ENCODE results near the gene CD300A.
"Not testable (repeated sequence)": the region's sequence is repeated elsewhere in the genome, so short reads cannot be mapped to it uniquely, and the experiment has no call there.

CD300A gene

DNA sequence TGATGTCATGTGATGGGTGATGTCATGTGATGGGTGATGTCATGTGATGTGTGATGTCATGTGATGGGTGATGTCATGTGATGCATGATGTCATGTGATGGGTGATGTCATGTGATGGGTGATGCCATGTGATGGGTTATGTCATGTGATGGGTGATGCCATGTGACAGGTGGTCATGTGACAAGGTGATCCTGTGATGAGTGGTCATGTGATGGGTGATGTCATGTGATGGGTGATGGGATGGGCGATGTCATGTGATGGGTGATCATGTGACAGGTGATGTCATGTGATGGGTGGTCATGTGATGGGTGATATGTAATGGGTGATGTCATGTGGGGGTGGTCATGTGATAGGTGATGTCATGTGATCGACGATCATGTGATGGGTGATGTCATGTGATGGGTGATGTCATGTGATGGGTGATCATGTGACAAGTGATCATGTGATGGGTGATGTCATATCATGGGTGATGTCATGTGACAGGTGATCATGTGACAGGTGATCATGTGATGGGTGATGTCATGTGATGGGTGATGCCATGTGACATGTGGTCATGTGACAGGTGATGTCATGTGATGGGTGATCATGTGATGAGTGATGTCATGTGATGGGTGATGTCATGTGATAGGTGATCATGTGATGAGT, 47.7 kb downstream of the CD300A start:
- peaks cover 3% of the 10 kb centered on the region for H3K27me3 ChIP-seq (ENCODE audit: insufficient read depth, insufficient read length)
- no peak for DNase-seq (ENCODE audit: low read depth, low spot score)
- no peak overlapping the region for H3K9ac ChIP-seq (ENCODE audit: insufficient read length, low read depth)
- H3K36me3 ChIP-seq (ENCODE audit: insufficient read depth, insufficient read length, low read length): no peaks in the 10 kb centered on the region
- H3K9me3 ChIP-seq (ENCODE audit: insufficient read depth, low read length): peaks cover 16% of the 10 kb centered on the region
- H3K4me1 ChIP-seq (ENCODE audit: insufficient read depth, insufficient read length): no peaks in the 10 kb centered on the region
- TF ChIP-seq SUZ12 (IDR thresholded peaks at IDR 0.05; ENCODE audit: extremely low read depth, insufficient read depth, insufficient read length) (no peak), YY1 (IDR thresholded peaks at IDR 0.05; ENCODE audit: insufficient read depth, insufficient read length) (no peak), ZNF274 (IDR thresholded peaks at IDR 0.05; ENCODE audit: low read depth, low read length) (no peak)
- no peak overlapping the region for H3K4me3 ChIP-seq (ENCODE audit: insufficient read length, low read depth)

DNA sequence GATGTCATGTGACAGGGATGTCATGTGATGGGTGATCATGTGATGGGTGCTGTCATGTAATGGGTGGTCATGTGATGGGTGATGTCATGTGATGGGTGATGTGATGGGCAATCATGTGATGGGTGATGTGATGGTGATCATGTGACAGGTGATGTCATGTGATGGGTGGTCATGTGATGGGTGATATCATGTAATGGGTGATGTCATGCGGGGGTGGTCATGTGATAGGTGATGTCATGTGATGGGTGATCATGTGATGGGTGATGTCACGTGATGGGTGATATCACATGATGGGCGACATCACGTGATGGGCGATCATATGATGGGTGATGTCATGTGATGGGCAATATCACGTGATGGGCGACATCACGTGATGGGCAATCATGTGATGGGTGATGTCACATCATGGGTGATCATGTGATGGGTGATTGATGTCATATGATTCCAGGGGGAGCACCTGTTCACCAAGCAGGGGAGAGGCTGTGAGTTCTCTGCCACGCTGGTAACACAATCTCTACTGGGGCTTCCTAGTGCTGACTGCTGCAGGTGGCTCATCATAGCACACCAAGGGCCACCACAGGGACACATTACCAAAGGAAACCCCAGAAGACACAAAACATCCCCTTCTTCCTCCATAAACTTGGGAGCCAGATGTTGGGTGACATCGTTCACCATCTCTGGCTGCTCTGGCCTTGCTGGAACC, 48.3 kb downstream of the CD300A start:
- Histone ChIP-seq H3K4me3 (ENCODE audit: insufficient read length, low read depth) (no peak overlapping the region), H3K4me1 (ENCODE audit: insufficient read depth, insufficient read length) (no peaks in the 10 kb centered on the region), H3K9ac (ENCODE audit: insufficient read length, low read depth) (no peak overlapping the region), H3K27me3 (ENCODE audit: insufficient read depth, insufficient read length) (peaks cover 3% of the 10 kb centered on the region), H3K9me3 (ENCODE audit: insufficient read depth, low read length) (peaks cover 16% of the 10 kb centered on the region), H3K36me3 (ENCODE audit: insufficient read depth, insufficient read length, low read length) (no peaks in the 10 kb centered on the region)
- no peak for TF ChIP-seq ZNF274 (IDR thresholded peaks at IDR 0.05; ENCODE audit: low read depth, low read length)
- no peak for TF ChIP-seq YY1 (IDR thresholded peaks at IDR 0.05; ENCODE audit: insufficient read depth, insufficient read length)
- TF ChIP-seq SUZ12 (IDR thresholded peaks at IDR 0.05; ENCODE audit: extremely low read depth, insufficient read depth, insufficient read length): no peak
- DNase-seq (ENCODE audit: low read depth, low spot score): no peak

DNA sequence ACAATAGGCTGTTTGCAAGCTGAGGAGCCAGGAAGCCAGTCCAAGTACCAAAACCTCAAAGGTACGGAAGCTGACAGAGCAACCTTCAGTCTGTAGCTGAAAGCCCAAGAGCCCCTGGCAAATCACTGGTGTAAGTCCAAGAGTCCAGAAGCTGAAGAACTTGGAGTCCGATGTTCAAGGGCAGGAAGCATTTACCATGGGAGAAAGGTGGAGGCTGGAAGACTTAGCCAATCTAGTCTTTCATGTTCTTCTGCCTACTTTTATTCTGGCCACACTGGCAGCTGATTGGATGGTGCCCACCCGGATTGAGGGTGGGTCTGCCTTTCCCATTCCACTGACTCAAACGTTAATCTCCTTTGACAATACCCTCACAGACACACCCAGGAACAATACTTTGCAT, 49.5 kb downstream of the CD300A start:
- DNase-seq (ENCODE audit: low read depth, low spot score): no peak
- peaks cover 3% of the 10 kb centered on the region for H3K27me3 ChIP-seq (ENCODE audit: insufficient read depth, insufficient read length)
- no peak overlapping the region for H3K4me3 ChIP-seq (ENCODE audit: insufficient read length, low read depth)
- TF ChIP-seq YY1 (IDR thresholded peaks at IDR 0.05; ENCODE audit: insufficient read depth, insufficient read length): no peak
- no peak for TF ChIP-seq SUZ12 (IDR thresholded peaks at IDR 0.05; ENCODE audit: extremely low read depth, insufficient read depth, insufficient read length)
- TF ChIP-seq ZNF274 (IDR thresholded peaks at IDR 0.05; ENCODE audit: low read depth, low read length): no peak
- peaks cover 16% of the 10 kb centered on the region for H3K9me3 ChIP-seq (ENCODE audit: insufficient read depth, low read length)
- H3K9ac ChIP-seq (ENCODE audit: insufficient read length, low read depth): no peak overlapping the region
- no peaks in the 10 kb centered on the region for H3K4me1 ChIP-seq (ENCODE audit: insufficient read depth, insufficient read length)
- no peaks in the 10 kb centered on the region for H3K36me3 ChIP-seq (ENCODE audit: insufficient read depth, insufficient read length, low read length)

DNA sequence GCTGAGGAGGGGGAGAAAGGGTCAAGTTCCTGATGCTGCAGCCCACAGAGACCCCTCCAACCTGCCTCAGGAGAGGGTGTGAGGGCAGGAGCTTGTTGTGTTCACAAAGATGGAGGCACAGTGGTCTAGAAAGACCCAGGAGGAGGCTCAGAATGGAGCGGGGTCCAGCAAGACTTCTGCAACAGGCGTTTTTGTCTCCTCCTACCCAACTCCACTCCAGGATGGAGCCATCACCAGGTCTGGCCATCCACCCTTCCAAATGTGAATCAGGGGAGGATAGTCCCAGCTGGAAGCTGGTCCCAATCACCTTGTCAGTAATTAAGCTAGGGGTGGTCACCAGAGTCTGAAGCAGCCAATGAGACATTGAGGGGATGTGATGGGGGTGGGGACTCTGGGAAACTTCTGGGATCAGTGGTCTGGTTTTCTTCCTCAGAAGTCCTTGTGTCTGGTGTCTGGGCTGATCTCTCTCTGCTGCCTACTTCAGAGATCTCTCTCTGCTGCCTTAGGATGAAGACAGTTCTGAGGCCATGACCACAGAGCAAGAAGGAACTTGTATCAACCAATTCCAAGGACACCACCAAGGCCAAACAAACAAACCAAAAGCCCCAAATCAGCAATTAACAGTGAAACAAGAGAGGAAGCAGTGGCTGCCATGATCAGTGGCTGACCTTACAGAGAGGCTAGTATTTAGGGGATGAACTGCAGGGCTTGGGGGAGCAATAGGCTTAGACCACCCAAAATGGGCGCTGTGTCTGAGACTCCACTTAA, 50.3 kb downstream of the CD300A start:
- Histone ChIP-seq H3K9ac (ENCODE audit: insufficient read length, low read depth) (no peak overlapping the region), H3K9me3 (ENCODE audit: insufficient read depth, low read length) (peaks cover 16% of the 10 kb centered on the region), H3K4me1 (ENCODE audit: insufficient read depth, insufficient read length) (no peaks in the 10 kb centered on the region), H3K27me3 (ENCODE audit: insufficient read depth, insufficient read length) (peaks cover 3% of the 10 kb centered on the region), H3K36me3 (ENCODE audit: insufficient read depth, insufficient read length, low read length) (no peaks in the 10 kb centered on the region), H3K4me3 (ENCODE audit: insufficient read length, low read depth) (no peak overlapping the region)
- DNase-seq (ENCODE audit: low read depth, low spot score): no peak
- TF ChIP-seq YY1 (IDR thresholded peaks at IDR 0.05; ENCODE audit: insufficient read depth, insufficient read length) (no peak), SUZ12 (IDR thresholded peaks at IDR 0.05; ENCODE audit: extremely low read depth, insufficient read depth, insufficient read length) (no peak), ZNF274 (IDR thresholded peaks at IDR 0.05; ENCODE audit: low read depth, low read length) (no peak)

DNA sequence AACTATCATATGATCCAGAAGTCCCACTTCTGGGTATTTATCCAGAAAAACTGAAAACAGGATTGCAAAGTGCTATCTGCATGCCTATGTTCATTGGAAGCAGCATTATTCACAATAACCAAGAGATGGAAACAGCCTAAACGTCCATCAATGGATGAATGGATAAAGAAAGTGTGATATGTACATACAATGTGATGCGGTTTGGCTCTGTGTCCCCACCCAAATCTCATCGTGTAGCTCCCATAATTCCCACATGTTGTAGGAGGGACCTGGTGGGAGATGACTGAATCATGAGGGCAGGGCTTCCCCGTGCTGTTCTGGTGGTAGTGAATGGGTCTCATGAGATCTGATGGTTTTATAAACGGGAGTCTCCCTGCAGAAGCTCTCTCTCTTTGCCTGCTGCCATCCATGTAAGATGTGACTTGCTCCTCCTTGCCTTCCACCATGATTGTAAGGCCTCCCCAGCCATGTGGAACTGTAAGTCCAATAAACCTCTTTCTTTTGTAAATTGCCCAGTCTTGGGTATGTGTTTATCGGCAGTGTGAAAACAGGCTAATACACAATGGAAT, 52.1 kb downstream of the CD300A start:
- H3K4me1 ChIP-seq (ENCODE audit: insufficient read depth, insufficient read length); H3K27me3 ChIP-seq (ENCODE audit: insufficient read depth, insufficient read length); H3K9ac ChIP-seq (ENCODE audit: insufficient read length, low read depth); H3K36me3 ChIP-seq (ENCODE audit: insufficient read depth, insufficient read length, low read length); DNase-seq (ENCODE audit: low read depth, low spot score); H3K4me3 ChIP-seq (ENCODE audit: insufficient read length, low read depth): not testable (repeated sequence)
- peaks cover 28% of the 10 kb centered on the region for H3K9me3 ChIP-seq (ENCODE audit: insufficient read depth, low read length)

DNA sequence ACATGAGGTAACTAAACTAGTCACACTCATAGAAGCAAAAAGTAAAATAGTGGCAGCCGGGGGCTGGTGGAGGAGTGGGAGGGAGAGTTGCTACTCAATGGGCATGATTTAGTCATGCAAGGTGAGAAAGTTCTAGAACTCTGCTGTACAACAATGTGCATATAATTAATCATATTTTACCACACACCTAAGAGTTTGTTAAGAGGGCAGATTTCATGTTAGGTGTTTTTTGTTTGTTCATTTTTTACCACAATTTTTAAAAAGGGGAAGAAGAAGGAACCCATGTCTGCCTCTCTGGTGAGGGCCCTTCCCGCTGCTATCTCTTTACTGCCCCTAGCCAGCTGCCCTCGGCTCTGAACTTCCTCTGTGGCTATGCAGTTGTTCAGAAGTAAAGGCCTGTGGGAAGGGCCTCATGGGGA, 53.6 kb downstream of the CD300A start:
- TF ChIP-seq SUZ12 (IDR thresholded peaks at IDR 0.05; ENCODE audit: extremely low read depth, insufficient read depth, insufficient read length) (no peak), ZNF274 (IDR thresholded peaks at IDR 0.05; ENCODE audit: low read depth, low read length) (no peak), YY1 (IDR thresholded peaks at IDR 0.05; ENCODE audit: insufficient read depth, insufficient read length) (no peak)
- no peak overlapping the region for H3K9ac ChIP-seq (ENCODE audit: insufficient read length, low read depth)
- no peaks in the 10 kb centered on the region for H3K36me3 ChIP-seq (ENCODE audit: insufficient read depth, insufficient read length, low read length)
- no peaks in the 10 kb centered on the region for H3K4me1 ChIP-seq (ENCODE audit: insufficient read depth, insufficient read length)
- H3K4me3 ChIP-seq (ENCODE audit: insufficient read length, low read depth): no peak overlapping the region
- H3K9me3 ChIP-seq (ENCODE audit: insufficient read depth, low read length): peaks cover 19% of the 10 kb centered on the region; the same call in 1 of the 2 replicates
- DNase-seq (ENCODE audit: low read depth, low spot score): no peak
- H3K27me3 ChIP-seq (ENCODE audit: insufficient read depth, insufficient read length): no peaks in the 10 kb centered on the region
